Caco-2 (cell line): ENCODE data around the gene CREB3L2. TPM values are rescaled to one million over a fixed set of nuclear protein-coding genes. Genes with fewer than 3 reads are reported as not detected.

Experiments used
- BruUV-seq: library from RNA; stranded (reverse); fragments of 400-500 nt; replicated peaks from 2 replicates; lab custom pipeline; 2021; lab: Mats Ljungman, UMichigan
- CTCF ChIA-PET: fragments of 300-600 bp; sonication (Branson Sonifier 250); formaldehyde crosslinking; loops from one replicate; lab custom pipeline; 2022; ENCODE audit warnings: antibody characterized with exemption; lab: Charles Lee
- POLR2A ChIA-PET: fragments of 300-600 bp; sonication (Branson Sonifier 250); formaldehyde crosslinking; loops from one replicate; lab custom pipeline; 2022; ENCODE audit warnings: antibody characterized with exemption; lab: Charles Lee
- DNase-seq, 2 experiments: peaks; one replicate each; pipeline versions ENCODE4 v3.0.0 to v3.0.0-alpha.2; 2020 to 2022
- H3K27me3 ChIP-seq: replicated peaks from 2 replicates; pipeline ENCODE4 v1.6.0; 2011; ENCODE audit warnings: low read length; ENCODE audit not compliant: control insufficient read depth, insufficient read depth
- H3K36me3 ChIP-seq: 2 replicates; pipeline ENCODE4 v1.5.1; 2011; ENCODE audit warnings: low read length; ENCODE audit not compliant: control insufficient read depth, insufficient read depth
- H3K4me1 ChIP-seq: fragments of 250-450 bp; sonication (Bioruptor Pico); 2 replicates; pipeline ENCODE4 v1.5.1; 2020; ENCODE audit warnings: mild to moderate bottlenecking
- H3K4me3 ChIP-seq: 2 replicates; pipeline ENCODE4 v1.5.1; 2011; ENCODE audit warnings: low read depth, mild to moderate bottlenecking, control low read depth, low read length
- H3K9me3 ChIP-seq: fragments of 250-450 bp; sonication (Bioruptor Pico); 2 replicates; pipeline ENCODE4 v1.5.1; 2020; ENCODE audit warnings: mild to moderate bottlenecking, moderate library complexity
- H3K27ac Mint-ChIP-seq: one replicate; pipeline ENCODE4 v1.8.0; 2022; ENCODE audit warnings: mixed read lengths; ENCODE audit not compliant: unreplicated experiment
- H3K27me3 Mint-ChIP-seq: one replicate; pipeline ENCODE4 v1.8.0; 2022; ENCODE audit warnings: mixed read lengths; ENCODE audit not compliant: insufficient read depth, unreplicated experiment
- H3K36me3 Mint-ChIP-seq: one replicate; pipeline ENCODE4 v1.8.0; 2022; ENCODE audit warnings: mild to moderate bottlenecking, mixed read lengths; ENCODE audit not compliant: insufficient read depth, unreplicated experiment
- H3K4me1 Mint-ChIP-seq: one replicate; pipeline ENCODE4 v1.8.0; 2022; ENCODE audit warnings: low read depth, mixed read lengths; ENCODE audit not compliant: unreplicated experiment
- H3K4me3 Mint-ChIP-seq: one replicate; pipeline ENCODE4 v1.8.0; 2022; ENCODE audit warnings: mild to moderate bottlenecking, moderate library complexity, mixed read lengths; ENCODE audit not compliant: unreplicated experiment
- H3K9me3 Mint-ChIP-seq: one replicate; pipeline ENCODE4 v1.8.0; 2022; ENCODE audit warnings: mixed read lengths; ENCODE audit not compliant: unreplicated experiment
- intact Hi-C: fragments of 100-400 bp; cut with micrococcal nuclease; formaldehyde crosslinking; loops from one replicate; pipeline ENCODE4 v1.10.0; 2022; ENCODE audit not compliant: unreplicated experiment
- total RNA-seq: library from RNA; stranded (reverse); gene quantifications from 2 replicates; pipeline ENCODE4 v1.2.3, GENCODE V29; 2022
- TF ChIP-seq, protein P1 (sequence below), 2 experiments: fragments of 200-600 bp in 1 of 2; IDR thresholded peaks; 1 replicate in 1 of 2; 2 replicates in 1 of 2; pipeline versions ENCODE4 v1.5.1 to v1.8.0; 2011 to 2022; ENCODE audit warnings: antibody characterized with exemption in 1 of 2, control low read depth in 1 of 2, inconsistent platforms in 1 of 2, low read depth in 1 of 2, low read length in 1 of 2, mild to moderate bottlenecking in 1 of 2, moderate library complexity in 1 of 2; ENCODE audit not compliant: insufficient read depth in 1 of 2, severe bottlenecking in 1 of 2, unreplicated experiment in 1 of 2

CREB3L2 gene
- total RNA-seq, 1 experiment from 2014 or later, result 123 TPM

DNA sequence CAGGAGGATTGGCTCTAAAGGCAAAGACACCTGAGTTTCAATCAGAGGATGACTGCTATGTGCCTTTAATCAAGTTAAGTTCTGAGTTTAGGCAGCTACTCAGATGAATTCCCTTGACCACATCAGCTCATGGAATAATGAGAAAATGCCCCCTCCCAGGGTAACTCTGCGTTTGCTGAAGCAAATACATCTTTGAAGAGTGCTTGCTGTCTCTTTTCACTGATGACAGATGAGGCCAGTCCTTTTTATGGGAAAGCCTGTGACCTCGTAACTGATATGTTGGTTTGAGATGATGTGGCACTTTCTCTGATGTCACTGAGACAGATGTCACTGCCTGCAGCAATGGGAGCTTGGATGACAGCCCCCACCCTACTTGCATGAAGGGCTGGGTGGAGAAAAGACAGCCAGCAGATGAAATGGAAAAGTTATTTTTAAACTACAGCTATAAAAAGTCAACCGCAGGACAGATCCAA is 111.4 kb downstream of the CREB3L2 start:
- Mint-ChIP-seq H3K9me3 (no peaks in the 10 kb centered on the region), H3K4me1 (peaks cover 19% of the 10 kb centered on the region), H3K36me3 (peaks cover 80% of the 10 kb centered on the region), H3K27me3 (no peaks in the 10 kb centered on the region), H3K4me3 (no peak overlapping the region), H3K27ac (no peak overlapping the region)
- intact Hi-C loops, result no loop called here
- Histone ChIP-seq H3K9me3 (no peaks in the 10 kb centered on the region), H3K36me3 (no peaks in the 10 kb centered on the region; the same call in 1 of the 2 replicates), H3K4me1 (peaks cover 31% of the 10 kb centered on the region), H3K4me3 (no peak overlapping the region), H3K27me3 (no peaks in the 10 kb centered on the region)
- ChIA-PET POLR2A (no interaction called here), CTCF (no interaction called here)
- no peak for DNase-seq
- no TSS peak for BruUV-seq
- TF ChIP-seq, protein P1, sequence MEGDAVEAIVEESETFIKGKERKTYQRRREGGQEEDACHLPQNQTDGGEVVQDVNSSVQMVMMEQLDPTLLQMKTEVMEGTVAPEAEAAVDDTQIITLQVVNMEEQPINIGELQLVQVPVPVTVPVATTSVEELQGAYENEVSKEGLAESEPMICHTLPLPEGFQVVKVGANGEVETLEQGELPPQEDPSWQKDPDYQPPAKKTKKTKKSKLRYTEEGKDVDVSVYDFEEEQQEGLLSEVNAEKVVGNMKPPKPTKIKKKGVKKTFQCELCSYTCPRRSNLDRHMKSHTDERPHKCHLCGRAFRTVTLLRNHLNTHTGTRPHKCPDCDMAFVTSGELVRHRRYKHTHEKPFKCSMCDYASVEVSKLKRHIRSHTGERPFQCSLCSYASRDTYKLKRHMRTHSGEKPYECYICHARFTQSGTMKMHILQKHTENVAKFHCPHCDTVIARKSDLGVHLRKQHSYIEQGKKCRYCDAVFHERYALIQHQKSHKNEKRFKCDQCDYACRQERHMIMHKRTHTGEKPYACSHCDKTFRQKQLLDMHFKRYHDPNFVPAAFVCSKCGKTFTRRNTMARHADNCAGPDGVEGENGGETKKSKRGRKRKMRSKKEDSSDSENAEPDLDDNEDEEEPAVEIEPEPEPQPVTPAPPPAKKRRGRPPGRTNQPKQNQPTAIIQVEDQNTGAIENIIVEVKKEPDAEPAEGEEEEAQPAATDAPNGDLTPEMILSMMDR (IDR thresholded peaks at IDR 0.05; ENCODE audit: insufficient read depth in 1 of 2, low read depth in 1 of 2, low read length in 1 of 2, severe bottlenecking in 1 of 2, unreplicated experiment in 1 of 2), result no peak

DNA sequence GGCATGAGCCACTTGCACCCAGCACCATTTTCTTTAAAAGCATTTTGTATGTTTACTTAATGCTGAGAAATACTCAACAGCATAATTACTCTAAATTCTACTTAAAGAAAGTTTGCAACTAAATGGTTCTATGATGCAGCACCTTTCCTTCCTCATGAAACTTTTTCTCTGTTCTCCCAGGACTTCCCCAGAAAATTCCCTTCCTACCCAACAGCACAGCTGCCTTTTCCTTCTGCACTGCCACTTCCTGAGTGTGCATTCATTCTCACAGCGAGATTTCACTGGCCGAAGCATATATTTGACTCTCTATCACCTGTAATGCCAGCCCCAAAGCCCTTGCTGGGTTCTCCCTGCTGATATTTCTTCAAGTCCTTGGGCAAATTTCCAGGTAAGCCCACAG is 113.6 kb downstream of the CREB3L2 start:
- POLR2A ChIA-PET, result no interaction called here

DNA sequence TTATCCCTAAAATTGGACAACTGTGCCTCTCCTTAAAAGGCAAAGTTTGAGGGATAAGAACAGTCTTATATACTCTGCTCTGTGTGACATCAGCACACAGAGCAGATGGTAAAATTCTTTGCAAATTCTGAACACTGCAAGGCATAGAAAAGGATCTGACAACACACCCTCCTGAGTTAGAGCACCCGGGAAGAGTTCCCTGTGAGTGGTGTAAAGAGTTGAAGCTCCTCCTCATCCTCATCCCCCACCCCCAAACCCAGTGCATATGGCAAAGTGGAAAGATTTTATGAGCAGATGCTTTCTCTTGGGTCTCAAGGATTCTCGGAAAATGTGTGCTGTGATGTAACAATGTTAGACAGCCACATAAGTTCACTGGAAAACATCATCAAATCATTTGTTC is 115.1 kb downstream of the CREB3L2 start:
- intact Hi-C loops, result no loop called here
- H3K36me3 ChIP-seq, result peaks cover 9% of the 10 kb centered on the region
- Mint-ChIP-seq H3K36me3 (peaks cover 85% of the 10 kb centered on the region), H3K27me3 (no peaks in the 10 kb centered on the region), H3K27ac (peak overlapping the region; percentile 7), H3K4me1 (no peaks in the 10 kb centered on the region), H3K9me3 (no peaks in the 10 kb centered on the region), H3K4me3 (no peak overlapping the region)
- ChIA-PET POLR2A (no interaction called here), CTCF (no interaction called here)
- no TSS peak for BruUV-seq
- H3K4me1 ChIP-seq, result peaks cover 5% of the 10 kb centered on the region
- no peak overlapping the region for H3K4me3 ChIP-seq
- no peaks in the 10 kb centered on the region; the same call in 1 of the 2 replicates for H3K27me3 ChIP-seq
- no peak for DNase-seq
- H3K9me3 ChIP-seq, result 0 out of 2 replicates have a peak, but pooled peaks cover 3% of the 10 kb centered on the region
- TF ChIP-seq, protein P1 (IDR thresholded peaks at IDR 0.05; ENCODE audit: insufficient read depth in 1 of 2, low read depth in 1 of 2, low read length in 1 of 2, severe bottlenecking in 1 of 2, unreplicated experiment in 1 of 2), result no peak

More for the DNA sequence above, 113.6 kb downstream of the CREB3L2 start:
- Histone ChIP-seq H3K27me3 (no peaks in the 10 kb centered on the region), H3K36me3 (peaks cover 5% of the 10 kb centered on the region), H3K4me3 (no peak overlapping the region), H3K4me1 (peaks cover 17% of the 10 kb centered on the region), H3K9me3 (no peaks in the 10 kb centered on the region)
- no peak overlapping the region for H3K4me3 Mint-ChIP-seq
- peak overlapping the region; percentile 43 for H3K27ac Mint-ChIP-seq
- H3K27me3 Mint-ChIP-seq, result no peaks in the 10 kb centered on the region
- intact Hi-C loops, result no loop called here
- H3K36me3 Mint-ChIP-seq, result peaks cover 77% of the 10 kb centered on the region
- no TSS peak for BruUV-seq
- TF ChIP-seq, protein P1 (IDR thresholded peaks at IDR 0.05; ENCODE audit: insufficient read depth in 1 of 2, low read depth in 1 of 2, low read length in 1 of 2, severe bottlenecking in 1 of 2, unreplicated experiment in 1 of 2), result no peak
- H3K9me3 Mint-ChIP-seq, result no peaks in the 10 kb centered on the region
- DNase-seq, result no peak
- peaks cover 3% of the 10 kb centered on the region for H3K4me1 Mint-ChIP-seq
- CTCF ChIA-PET, result no interaction called here
